Measurements from ENCODE around the gene ELF4.

ELF4 gene

GRCh38 chrX:130124577-130124976 lies 14.3 kb upstream of the ELF4 start:
- no peak overlapping the region for H3K4me3 ChIP-seq (ENCODE audit: low read depth, low read length)
- H3K27ac ChIP-seq (ENCODE audit: extremely low read depth, low read depth, low read length): no peak overlapping the region
- no peaks in the 10 kb centered on the region; the same call in 1 of the 2 replicates for H3K4me1 ChIP-seq (ENCODE audit: control insufficient read depth, insufficient read depth, low read length)
- ChIA-PET POLR2A (no interaction called here), CTCF (interaction anchor here (0.7 kb wide), 1 partner anchor 45 kb away, joined by 3 read pairs; no protein-coding TSS in a partner anchor)
- H3K9me3 ChIP-seq (ENCODE audit: control insufficient read depth, insufficient read depth, low read depth, low read length): no peaks in the 10 kb centered on the region
- TF ChIP-seq GLIS1 (tag by site-specific recombination; IDR thresholded peaks at IDR 0.05): no peak
- TF ChIP-seq, protein P1, sequence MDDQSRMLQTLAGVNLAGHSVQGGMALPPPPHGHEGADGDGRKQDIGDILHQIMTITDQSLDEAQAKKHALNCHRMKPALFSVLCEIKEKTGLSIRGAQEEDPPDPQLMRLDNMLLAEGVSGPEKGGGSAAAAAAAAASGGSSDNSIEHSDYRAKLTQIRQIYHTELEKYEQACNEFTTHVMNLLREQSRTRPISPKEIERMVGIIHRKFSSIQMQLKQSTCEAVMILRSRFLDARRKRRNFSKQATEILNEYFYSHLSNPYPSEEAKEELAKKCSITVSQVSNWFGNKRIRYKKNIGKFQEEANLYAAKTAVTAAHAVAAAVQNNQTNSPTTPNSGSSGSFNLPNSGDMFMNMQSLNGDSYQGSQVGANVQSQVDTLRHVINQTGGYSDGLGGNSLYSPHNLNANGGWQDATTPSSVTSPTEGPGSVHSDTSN (CRISPR knock-in tag; IDR thresholded peaks at IDR 0.05): no peak
- TF ChIP-seq ZNF146 (tag by site-specific recombination; IDR thresholded peaks at IDR 0.05): no peak
- TF ChIP-seq ZNF354C (tag by site-specific recombination; IDR thresholded peaks at IDR 0.05; ENCODE audit: borderline replicate concordance, low read depth): no peak
- TF ChIP-seq ZNF621 (tag by site-specific recombination; IDR thresholded peaks at IDR 0.05): no peak
- TF ChIP-seq, protein P2, sequence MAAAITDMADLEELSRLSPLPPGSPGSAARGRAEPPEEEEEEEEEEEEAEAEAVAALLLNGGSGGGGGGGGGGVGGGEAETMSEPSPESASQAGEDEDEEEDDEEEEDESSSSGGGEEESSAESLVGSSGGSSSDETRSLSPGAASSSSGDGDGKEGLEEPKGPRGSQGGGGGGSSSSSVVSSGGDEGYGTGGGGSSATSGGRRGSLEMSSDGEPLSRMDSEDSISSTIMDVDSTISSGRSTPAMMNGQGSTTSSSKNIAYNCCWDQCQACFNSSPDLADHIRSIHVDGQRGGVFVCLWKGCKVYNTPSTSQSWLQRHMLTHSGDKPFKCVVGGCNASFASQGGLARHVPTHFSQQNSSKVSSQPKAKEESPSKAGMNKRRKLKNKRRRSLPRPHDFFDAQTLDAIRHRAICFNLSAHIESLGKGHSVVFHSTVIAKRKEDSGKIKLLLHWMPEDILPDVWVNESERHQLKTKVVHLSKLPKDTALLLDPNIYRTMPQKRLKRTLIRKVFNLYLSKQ (tag by site-specific recombination; IDR thresholded peaks at IDR 0.05; ENCODE audit: borderline replicate concordance): no peak
- TF ChIP-seq ZNF501 (tag by site-specific recombination; IDR thresholded peaks at IDR 0.05): no peak
- TF ChIP-seq RBAK (tag by site-specific recombination; IDR thresholded peaks at IDR 0.05): no peak
- TF ChIP-seq ZNF548 (tag by site-specific recombination; IDR thresholded peaks at IDR 0.05): no peak
- TF ChIP-seq GLI2 (tag by site-specific recombination; IDR thresholded peaks at IDR 0.05; ENCODE audit: borderline replicate concordance, low read depth): no peak
- TF ChIP-seq PRDM1 (tag by site-specific recombination; IDR thresholded peaks at IDR 0.05): no peak
- no peak for TF ChIP-seq ZNF157 (tag by site-specific recombination; IDR thresholded peaks at IDR 0.05)
- TF ChIP-seq ZNF585B (tag by site-specific recombination; IDR thresholded peaks at IDR 0.05): no peak
- no peak for TF ChIP-seq ZNF791 (tag by site-specific recombination; IDR thresholded peaks at IDR 0.05)
- no peak for TF ChIP-seq ZNF530 (tag by site-specific recombination; IDR thresholded peaks at IDR 0.05; ENCODE audit: low read depth)
- TF ChIP-seq, protein P3, sequence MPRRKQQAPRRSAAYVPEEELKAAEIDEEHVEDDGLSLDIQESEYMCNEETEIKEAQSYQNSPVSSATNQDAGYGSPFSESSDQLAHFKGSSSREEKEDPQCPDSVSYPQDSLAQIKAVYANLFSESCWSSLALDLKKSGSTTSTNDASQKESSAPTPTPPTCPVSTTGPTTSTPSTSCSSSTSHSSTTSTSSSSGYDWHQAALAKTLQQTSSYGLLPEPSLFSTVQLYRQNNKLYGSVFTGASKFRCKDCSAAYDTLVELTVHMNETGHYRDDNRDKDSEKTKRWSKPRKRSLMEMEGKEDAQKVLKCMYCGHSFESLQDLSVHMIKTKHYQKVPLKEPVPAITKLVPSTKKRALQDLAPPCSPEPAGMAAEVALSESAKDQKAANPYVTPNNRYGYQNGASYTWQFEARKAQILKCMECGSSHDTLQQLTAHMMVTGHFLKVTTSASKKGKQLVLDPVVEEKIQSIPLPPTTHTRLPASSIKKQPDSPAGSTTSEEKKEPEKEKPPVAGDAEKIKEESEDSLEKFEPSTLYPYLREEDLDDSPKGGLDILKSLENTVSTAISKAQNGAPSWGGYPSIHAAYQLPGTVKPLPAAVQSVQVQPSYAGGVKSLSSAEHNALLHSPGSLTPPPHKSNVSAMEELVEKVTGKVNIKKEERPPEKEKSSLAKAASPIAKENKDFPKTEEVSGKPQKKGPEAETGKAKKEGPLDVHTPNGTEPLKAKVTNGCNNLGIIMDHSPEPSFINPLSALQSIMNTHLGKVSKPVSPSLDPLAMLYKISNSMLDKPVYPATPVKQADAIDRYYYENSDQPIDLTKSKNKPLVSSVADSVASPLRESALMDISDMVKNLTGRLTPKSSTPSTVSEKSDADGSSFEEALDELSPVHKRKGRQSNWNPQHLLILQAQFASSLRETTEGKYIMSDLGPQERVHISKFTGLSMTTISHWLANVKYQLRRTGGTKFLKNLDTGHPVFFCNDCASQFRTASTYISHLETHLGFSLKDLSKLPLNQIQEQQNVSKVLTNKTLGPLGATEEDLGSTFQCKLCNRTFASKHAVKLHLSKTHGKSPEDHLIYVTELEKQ (tag by site-specific recombination; IDR thresholded peaks at IDR 0.05; ENCODE audit: borderline replicate concordance): no peak
- TF ChIP-seq, protein P4, sequence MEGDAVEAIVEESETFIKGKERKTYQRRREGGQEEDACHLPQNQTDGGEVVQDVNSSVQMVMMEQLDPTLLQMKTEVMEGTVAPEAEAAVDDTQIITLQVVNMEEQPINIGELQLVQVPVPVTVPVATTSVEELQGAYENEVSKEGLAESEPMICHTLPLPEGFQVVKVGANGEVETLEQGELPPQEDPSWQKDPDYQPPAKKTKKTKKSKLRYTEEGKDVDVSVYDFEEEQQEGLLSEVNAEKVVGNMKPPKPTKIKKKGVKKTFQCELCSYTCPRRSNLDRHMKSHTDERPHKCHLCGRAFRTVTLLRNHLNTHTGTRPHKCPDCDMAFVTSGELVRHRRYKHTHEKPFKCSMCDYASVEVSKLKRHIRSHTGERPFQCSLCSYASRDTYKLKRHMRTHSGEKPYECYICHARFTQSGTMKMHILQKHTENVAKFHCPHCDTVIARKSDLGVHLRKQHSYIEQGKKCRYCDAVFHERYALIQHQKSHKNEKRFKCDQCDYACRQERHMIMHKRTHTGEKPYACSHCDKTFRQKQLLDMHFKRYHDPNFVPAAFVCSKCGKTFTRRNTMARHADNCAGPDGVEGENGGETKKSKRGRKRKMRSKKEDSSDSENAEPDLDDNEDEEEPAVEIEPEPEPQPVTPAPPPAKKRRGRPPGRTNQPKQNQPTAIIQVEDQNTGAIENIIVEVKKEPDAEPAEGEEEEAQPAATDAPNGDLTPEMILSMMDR (tag by site-specific recombination; IDR thresholded peaks at IDR 0.05): no peak
- H3K36me3 ChIP-seq (ENCODE audit: control insufficient read depth in 2 of 2, insufficient read depth in 1 of 2, low read length in 2 of 2): peaks cover 10 to 42% of the 10 kb centered on the region in 2 experiments; a peak in 2 of 3 replicates

DNA sequence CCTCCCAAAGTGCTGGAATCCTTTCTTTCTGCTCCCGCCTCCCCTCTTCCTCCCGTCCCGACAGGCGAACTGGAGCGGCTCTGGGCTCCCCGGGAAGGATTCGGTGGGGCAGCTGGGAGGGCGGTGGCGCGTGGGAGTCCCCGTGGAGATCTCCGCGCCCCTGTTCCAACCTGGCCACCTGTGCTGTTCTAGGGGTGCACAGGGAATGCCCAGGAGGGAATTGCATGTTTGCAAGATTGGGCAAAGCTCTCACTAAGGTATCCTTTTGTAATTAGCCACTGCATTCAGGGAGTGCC lies 11.2 kb upstream of the ELF4 start:
- peak; percentile 4; the same call in 1 of the 2 replicates for TF ChIP-seq EGR2 (tag by site-specific recombination; IDR thresholded peaks at IDR 0.05; ENCODE audit: low read depth)
- no peak for TF ChIP-seq TCF7L2 (IDR thresholded peaks at IDR 0.05; ENCODE audit: borderline replicate concordance, low read depth, low read length)
- no peak overlapping the region for H3K4me3 ChIP-seq (ENCODE audit: low read depth, low read length)
- ChIA-PET CTCF (interaction anchor here (0.6 to 2.1 kb wide), 7 partner anchors 31 to 508 kb away, joined by 3 to 13 read pairs (median 4); no protein-coding TSS in a partner anchor), POLR2A (interaction anchor here (1.2 to 1.7 kb wide), 2 partner anchors 42 to 49 kb away, joined by 3 read pairs; no protein-coding TSS in a partner anchor)
- peaks cover 0 to 17% of the 10 kb centered on the region in 2 experiments; a peak in 1 of 3 replicates for H3K36me3 ChIP-seq (ENCODE audit: control insufficient read depth in 2 of 2, insufficient read depth in 1 of 2, low read length in 2 of 2)
- no peak overlapping the region for H3K27ac ChIP-seq (ENCODE audit: extremely low read depth, low read depth, low read length)
- no peaks in the 10 kb centered on the region; the same call in 1 of the 2 replicates for H3K4me1 ChIP-seq (ENCODE audit: control insufficient read depth, insufficient read depth, low read length)
- no peaks in the 10 kb centered on the region for H3K9me3 ChIP-seq (ENCODE audit: control insufficient read depth, insufficient read depth, low read depth, low read length)
